GM10847 (cell line): ENCODE measurements around the gene CCDC158.

ENCODE experiments used
- POLR2A ChIP-seq: IDR thresholded peaks from 2 replicates; pipeline ENCODE4 v1.6.1; 2011; ENCODE audit not compliant: insufficient read length; ENCODE audit errors: extremely low read depth

The CCDC158 gene

GRCh38 chr4:76435528-76436319 is 14.8 kb upstream of the CCDC158 start:
- TF ChIP-seq POLR2A = no peak

DNA sequence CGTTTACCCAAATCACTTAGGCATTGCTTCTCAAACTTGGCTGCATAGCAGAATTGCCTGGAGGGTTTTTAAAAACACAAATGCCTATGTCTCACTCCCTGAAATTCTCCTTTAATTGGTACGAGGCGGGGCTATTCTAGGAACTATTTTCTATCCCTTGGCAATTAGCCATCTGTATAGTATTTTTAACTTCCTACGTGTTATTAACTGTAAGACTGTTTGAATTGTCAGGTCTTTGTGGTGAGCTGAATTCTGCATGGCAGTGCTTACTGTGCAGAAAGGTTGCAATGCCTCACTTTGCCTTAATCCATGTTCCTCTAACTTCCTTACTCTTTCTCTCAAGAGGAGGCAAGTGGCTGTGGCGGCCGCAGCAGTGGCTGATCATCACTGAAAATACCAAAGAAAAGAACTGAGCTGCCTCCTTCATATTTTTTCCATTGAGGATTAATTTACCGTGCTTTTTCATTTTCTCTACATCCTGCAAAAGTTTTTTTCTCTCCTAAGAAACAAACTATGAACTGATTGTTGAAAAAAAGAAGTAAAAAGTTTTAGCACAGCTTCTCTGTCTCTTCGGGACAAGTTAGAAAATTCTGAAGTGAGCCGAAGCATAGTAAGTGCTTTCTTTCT is 14.1 kb upstream of the CCDC158 start, which contains the start of gene SHROOM3:
SHROOM3 (plus strand) TSS at position 329 of the 627 bp plus-strand sequence. CDS start 824 bp downstream, outside the sequence.
- TF ChIP-seq POLR2A = no peak

DNA sequence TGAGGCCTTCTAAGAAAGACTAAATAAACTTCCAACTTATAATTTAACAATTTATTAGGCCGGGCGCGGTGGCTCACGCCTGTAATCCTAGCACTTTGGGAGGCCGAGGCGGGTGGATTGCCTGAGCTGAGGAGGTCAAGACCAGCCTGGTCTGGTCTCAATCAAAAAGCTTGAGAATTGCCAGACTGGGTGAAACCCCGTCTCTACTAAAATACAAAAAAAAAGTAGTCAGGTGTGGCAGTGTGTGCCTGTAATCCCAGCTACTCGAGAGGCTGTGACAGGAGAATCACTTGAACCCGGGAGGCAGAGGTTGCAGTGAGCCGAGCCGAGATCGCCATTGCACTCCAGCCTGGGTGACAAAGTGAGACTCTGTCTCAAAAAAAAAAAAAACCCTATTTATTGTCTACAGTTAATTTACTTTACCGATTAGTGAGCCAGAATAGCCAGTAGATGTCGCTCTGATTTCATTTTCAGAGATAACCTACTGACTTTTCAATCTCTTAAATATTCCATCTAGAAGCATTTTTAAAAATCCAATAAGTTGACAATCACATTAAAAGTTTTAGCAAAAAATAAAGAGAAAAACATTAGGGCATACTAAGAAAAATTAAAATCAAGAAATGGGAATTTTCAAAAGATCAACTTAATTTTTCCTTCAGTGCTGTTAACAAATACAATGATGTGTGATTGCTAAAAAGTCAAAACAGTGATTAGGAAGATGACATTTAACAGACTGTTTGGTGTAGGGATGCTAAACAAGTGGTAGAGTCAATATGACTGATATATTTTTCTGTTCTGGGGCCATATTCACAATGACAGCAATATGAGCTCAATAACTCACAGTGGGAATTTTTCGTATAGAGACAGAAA is 9.8 kb upstream of the CCDC158 start:
- no peak for TF ChIP-seq POLR2A

GRCh38 chr4:76429636-76430035 is 8.7 kb upstream of the CCDC158 start:
- no peak for TF ChIP-seq POLR2A

DNA sequence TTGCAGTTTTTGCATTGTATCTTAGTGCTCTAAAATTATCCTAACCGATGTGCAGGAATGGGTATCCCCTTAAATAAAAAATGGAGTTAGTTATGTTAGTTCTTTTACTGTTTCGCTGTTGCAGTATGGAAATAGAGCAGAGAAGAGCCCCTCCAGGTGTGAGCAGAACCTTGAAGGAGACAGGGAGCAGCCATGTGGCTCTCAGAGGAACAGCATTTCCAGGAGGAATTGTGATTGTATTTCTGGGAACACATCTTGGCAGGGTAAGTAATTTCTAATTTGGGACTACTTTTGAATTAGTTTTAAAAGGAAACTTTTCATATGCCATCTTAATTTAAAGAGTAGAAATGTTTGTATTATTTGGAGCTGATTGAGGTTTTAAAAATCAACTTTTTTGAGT is 5.3 kb upstream of the CCDC158 start:
- TF ChIP-seq POLR2A = no peak

GRCh38 chr4:76420188-76420761 is 666 bp downstream of the CCDC158 start:
- no peak for TF ChIP-seq POLR2A

- no peak for TF ChIP-seq POLR2A
These were observed 10.3 kb downstream of the CCDC158 start for GRCh38 chr4:76410636-76411035.

- TF ChIP-seq POLR2A = no peak
These were observed 13.4 kb downstream of the CCDC158 start for GRCh38 chr4:76407440-76408119.

GRCh38 chr4:76406081-76406480 is 14.9 kb downstream of the CCDC158 start:
- TF ChIP-seq POLR2A = no peak

- TF ChIP-seq POLR2A = no peak
These were observed 19.3 kb downstream of the CCDC158 start for GRCh38 chr4:76401654-76402053.

DNA sequence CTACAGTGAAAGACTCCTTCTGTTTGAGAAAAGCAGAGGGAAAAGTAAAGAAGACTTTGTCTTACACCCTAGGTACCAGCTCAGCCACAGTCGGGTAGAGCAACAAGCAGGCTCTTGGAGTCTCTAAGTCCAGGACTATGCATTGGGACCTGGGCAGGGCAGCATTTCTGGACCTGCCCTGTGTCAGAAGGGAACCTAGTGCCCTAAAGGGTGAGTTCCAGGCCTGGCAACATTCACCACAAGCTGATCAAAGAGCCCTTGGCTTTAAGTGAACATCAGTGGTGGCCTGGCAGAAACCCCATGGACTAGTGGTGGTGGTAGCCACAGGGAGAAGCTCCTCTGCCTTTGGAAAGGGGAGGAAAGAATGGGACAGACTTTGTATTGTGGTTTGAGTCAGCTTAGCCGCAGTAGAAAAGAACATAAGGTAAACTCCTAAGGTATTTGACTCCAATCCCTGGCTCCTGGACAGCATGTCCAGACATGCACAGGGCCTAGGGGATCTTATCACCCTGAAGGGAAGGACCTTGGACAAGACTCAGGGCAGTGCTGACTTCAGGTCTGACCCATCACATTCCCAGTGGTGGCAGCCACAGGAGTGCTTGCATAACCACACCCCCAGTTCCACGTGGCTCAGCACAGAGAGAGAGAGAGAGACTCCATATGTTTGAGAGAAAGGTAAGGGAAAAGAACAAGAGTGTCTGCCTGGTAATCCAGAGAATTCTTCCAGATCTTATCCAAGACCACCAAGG is 32.6 kb downstream of the CCDC158 start:
- no peak for TF ChIP-seq POLR2A

- no peak for TF ChIP-seq POLR2A
These were observed 34.2 kb downstream of the CCDC158 start for GRCh38 chr4:76386566-76387305.

DNA sequence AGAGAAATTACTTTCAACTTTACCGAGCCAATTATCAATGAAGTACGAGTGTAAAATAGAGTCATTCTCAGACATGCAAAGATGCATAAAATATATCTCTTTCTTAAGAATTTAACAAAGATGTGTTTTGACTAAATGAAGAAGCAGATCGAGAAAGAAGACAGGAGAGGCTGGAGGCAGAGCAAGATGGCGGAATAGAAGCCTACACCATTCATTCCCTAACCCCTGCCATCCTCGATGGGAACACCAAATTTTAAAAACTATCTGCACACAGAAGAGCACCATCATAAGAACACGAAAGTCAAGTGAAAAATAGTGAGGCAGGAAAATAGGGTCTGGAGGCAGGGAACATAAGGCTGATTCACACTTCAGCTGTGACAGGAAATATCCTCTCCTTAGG is 35.0 kb downstream of the CCDC158 start:
- TF ChIP-seq POLR2A = no peak
